ENCODE measurements around the gene ABT1.

- TF ChIP-seq REST (IDR thresholded peaks at IDR 0.05; ENCODE audit: unreplicated experiment): no peak
- no peak for TF ChIP-seq CTCF (conservative IDR thresholded peaks at IDR 0.05; ENCODE audit: low read depth in 2 of 2)
- no peak for TF ChIP-seq EZH2 (IDR thresholded peaks at IDR 0.05; ENCODE audit: low read depth, unreplicated experiment)
- TF ChIP-seq POLR2AphosphoS5 (IDR thresholded peaks at IDR 0.05; ENCODE audit: low read depth): no peak
- no peak for TF ChIP-seq CREB1 (CRISPR knock-in tag; IDR thresholded peaks at IDR 0.05; ENCODE audit: low read depth)
- TF ChIP-seq NANOG (IDR thresholded peaks at IDR 0.05; ENCODE audit: borderline replicate concordance): no peak
Measured at GRCh38 chr6:26624557-26624956, 27.8 kb downstream of the ABT1 start.
